A549 (cell line): ENCODE results near the gene ANO6. TPM values are rescaled to one million over a fixed set of nuclear protein-coding genes. Genes with fewer than 3 reads are reported as not detected.

Experiments
- ATAC-seq, 2 experiments: fragments of 200-7000 bp in 1 of 2; fragments of >200 bp in 1 of 2; cut with Nextera tagmentation in 1 of 2; cut with Tn5 transposase in 1 of 2; 3 replicates each; pipeline versions ENCODE4 v1.8.0 to v1.9.1; 2018 to 2020; ENCODE audit warnings: mild to moderate bottlenecking in 1 of 2, moderate library complexity in 1 of 2
- CTCF ChIA-PET: fragments of 300-600 bp; sonication (Branson Sonifier 250); formaldehyde crosslinking; extraction: SDS; loops from one replicate; lab custom pipeline; 2021; ENCODE audit warnings: antibody characterized with exemption, inconsistent platforms; lab: Yijun Ruan, JAX
- POLR2A ChIA-PET: fragments of 350-600 bp; formaldehyde crosslinking; extraction: SDS; loops from one replicate; lab custom pipeline; 2021; ENCODE audit warnings: antibody characterized with exemption, inconsistent platforms; lab: Yijun Ruan, JAX
- DNase-seq, 2 experiments: peaks; one replicate each; pipeline versions ENCODE4 v3.0.0 to v3.0.0-alpha.2; 2011 to 2016; ENCODE audit warnings: low read depth in 1 of 2, low spot score in 1 of 2
- FAIRE-seq: peaks from 2 replicates; lab custom pipeline; 2011; peaks lifted over from hg19 to GRCh38; lab: Jason Lieb, UNC
- H3K27ac ChIP-seq, 2 experiments: fragments of >200 bp; sonication (Bioruptor Twin); formaldehyde crosslinking; 3 replicates each; pipeline ENCODE4 v1.5.1; 2016 to 2017
- H3K4me1 ChIP-seq: fragments of >200 bp; sonication (Bioruptor Twin); formaldehyde crosslinking; 3 replicates; pipeline ENCODE4 v1.6.1; 2016
- H3K4me2 ChIP-seq: fragments of >200 bp; sonication (Bioruptor Twin); formaldehyde crosslinking; 3 replicates; pipeline ENCODE4 v1.6.1; 2016
- H3K4me3 ChIP-seq: fragments of >200 bp; sonication (Bioruptor Twin); formaldehyde crosslinking; 3 replicates; pipeline ENCODE4 v1.5.1; 2016
- H3K9me3 ChIP-seq: fragments of >200 bp; sonication (Bioruptor Twin); formaldehyde crosslinking; 3 replicates; pipeline ENCODE4 v1.6.1; 2016
- CBX2 ChIP-seq: fragments of 200-600 bp; sonication (generic); IDR thresholded peaks from 2 replicates; pipeline ENCODE4 v1.6.1; 2016; ENCODE audit warnings: low read depth, mild to moderate bottlenecking, borderline replicate concordance
- CBX8 ChIP-seq: fragments of 200-600 bp; sonication (generic); IDR thresholded peaks from 2 replicates; pipeline ENCODE4 v1.6.1; 2016
- CHD4 ChIP-seq: fragments of 200-600 bp; sonication (generic); IDR thresholded peaks from 2 replicates; pipeline ENCODE4 v1.6.1; 2016; ENCODE audit warnings: antibody characterized with exemption, mild to moderate bottlenecking, borderline replicate concordance
- CTCF ChIP-seq: fragments of >200 bp; sonication (Bioruptor Twin); formaldehyde crosslinking; IDR thresholded peaks from 3 replicates; pipeline ENCODE4 v1.5.1; 2016
- ESRRA ChIP-seq: fragments of 150-350 bp; IDR thresholded peaks from 2 replicates; pipeline ENCODE4 v1.6.1; 2014; ENCODE audit warnings: mild to moderate bottlenecking, low read length, borderline replicate concordance
- GATA3 ChIP-seq: IDR thresholded peaks from 2 replicates; pipeline ENCODE4 v1.6.1; 2012; ENCODE audit warnings: borderline replicate concordance
- HDAC2 ChIP-seq: fragments of 200-600 bp; sonication (generic); IDR thresholded peaks from 2 replicates; pipeline ENCODE4 v1.6.1; 2016
- HES2 ChIP-seq: fragments of >200 bp; sonication (Bioruptor Twin); formaldehyde crosslinking; IDR thresholded peaks from 2 replicates; pipeline ENCODE4 v1.6.1; 2016
- HEYL ChIP-seq: fragments of 250-450 bp; sonication (Bioruptor Pico); IDR thresholded peaks from 2 replicates; pipeline ENCODE4 v1.8.0; 2021; ENCODE audit warnings: mild to moderate bottlenecking, moderate library complexity
- HMGXB4 ChIP-seq: fragments of 250-450 bp; sonication (Bioruptor Pico); IDR thresholded peaks from 2 replicates; pipeline ENCODE4 v1.5.0; 2021; ENCODE audit warnings: mild to moderate bottlenecking, moderate library complexity, borderline replicate concordance
- HOXB13 ChIP-seq: fragments of 250-450 bp; sonication (Bioruptor Pico); IDR thresholded peaks from 2 replicates; pipeline ENCODE4 v1.5.0; 2020; ENCODE audit warnings: low read depth, mild to moderate bottlenecking, moderate library complexity
- HOXB5 ChIP-seq: fragments of 250-450 bp; sonication (Bioruptor Pico); IDR thresholded peaks from 2 replicates; pipeline ENCODE4 v1.5.0; 2020; ENCODE audit warnings: mild to moderate bottlenecking, moderate library complexity
- JUN ChIP-seq, 2 experiments: fragments of >200 bp; sonication (Bioruptor Twin); formaldehyde crosslinking; IDR thresholded peaks; 2 replicates in 1 of 2; 3 replicates in 1 of 2; pipeline ENCODE4 v1.6.1; 2016 to 2017
- JUNB ChIP-seq: fragments of >200 bp; sonication (Bioruptor Twin); formaldehyde crosslinking; IDR thresholded peaks from 2 replicates; pipeline ENCODE4 v1.6.1; 2016
- MAZ ChIP-seq: fragments of 150-350 bp; IDR thresholded peaks from 2 replicates; pipeline ENCODE4 v1.6.1; 2014; ENCODE audit warnings: antibody characterized with exemption, low read depth, low read length, borderline replicate concordance
- NPAS2 ChIP-seq: fragments of 250-450 bp; sonication (Bioruptor Pico); IDR thresholded peaks from 2 replicates; pipeline ENCODE4 v1.8.0; 2022; ENCODE audit warnings: mild to moderate bottlenecking, moderate library complexity, borderline replicate concordance
- NR3C1 ChIP-seq: fragments of >200 bp; sonication (Bioruptor Twin); formaldehyde crosslinking; IDR thresholded peaks from 3 replicates; pipeline ENCODE4 v1.6.1; 2017
- PBX3 ChIP-seq: IDR thresholded peaks from 2 replicates; pipeline ENCODE4 v1.6.1; 2012
- PHF8 ChIP-seq: fragments of 200-600 bp; sonication (generic); IDR thresholded peaks from 2 replicates; pipeline ENCODE4 v1.6.1; 2016; ENCODE audit warnings: low read depth, mild to moderate bottlenecking, antibody characterized with exemption, moderate library complexity, borderline replicate concordance
- POLR2A ChIP-seq: IDR thresholded peaks from 2 replicates; pipeline ENCODE4 v1.6.1; 2012; ENCODE audit warnings: mild to moderate bottlenecking, low read length
- RAD21 ChIP-seq, 2 experiments: fragments of >200 bp in 1 of 2; sonication (Bioruptor Twin) in 1 of 2; formaldehyde crosslinking in 1 of 2; IDR thresholded peaks in 1 of 2; conservative IDR thresholded peaks in 1 of 2; 2 replicates in 1 of 2; 3 replicates in 1 of 2; pipeline ENCODE4 v1.6.1; 2012 to 2018; ENCODE audit warnings: inconsistent platforms in 1 of 2
- RFX5 ChIP-seq: fragments of 450-650 bp; IDR thresholded peaks from 2 replicates; pipeline ENCODE4 v1.7.1; 2014; ENCODE audit warnings: antibody characterized with exemption, mild to moderate bottlenecking, moderate library complexity
- RNF2 ChIP-seq: fragments of 200-600 bp; sonication (generic); IDR thresholded peaks from 2 replicates; pipeline ENCODE4 v1.6.1; 2016; ENCODE audit warnings: low read depth, mild to moderate bottlenecking, antibody characterized with exemption, moderate library complexity, borderline replicate concordance
- ZNF302 ChIP-seq: fragments of 250-450 bp; sonication (Bioruptor Pico); IDR thresholded peaks from 2 replicates; pipeline ENCODE4 v1.9.0; 2021; ENCODE audit warnings: inconsistent platforms, mild to moderate bottlenecking, moderate library complexity
- WGBS: methylation state at CpG from one replicate; pipeline ENCODE4 v1.1.6; 2017; ENCODE audit errors: missing lambda C conversion rate; 5-methylcytosine and 5-hydroxymethylcytosine counted together
- polyA plus RNA-seq, 4 experiments: library from polyadenylated mRNA; depleted of rRNA in 3 of 4; stranded (reverse); fragments of >200 nt; fragmentation: RNase III in 1 of 4; extraction: RNeasy Plus Mini Kit Qiagen cat#74134 plus additional on column Dnase treatment in 1 of 4; gene quantifications; 2 replicates in 3 of 4; 3 replicates in 1 of 4; pipeline ENCODE4 v1.2.3, GENCODE V29; 2011 to 2017

ANO6 gene
- polyA plus RNA-seq, 2 of the 4 experiments (the other 2 are of a cell fraction) = 41.7 to 80.0 TPM

- TF ChIP-seq NPAS2 (CRISPR knock-in tag) (no peak), ZNF302 (no peak), JUN (IDR thresholded peaks at IDR 0.05) (no peak), NR3C1 (no peak), PBX3 (no peak), RFX5 (no peak)
Observed at GRCh38 chr12:45214071-45214470, 1.8 kb upstream of the ANO6 start (continued).

GRCh38 chr12:45214749-45215418, 1.0 kb upstream of the ANO6 start:
- DNase-seq = no peak
- POLR2A ChIA-PET = interaction anchor here (0.5 to 3.6 kb wide), 11 partner anchors 14 to 513 kb away, joined by 3 to 40 read pairs (median 3); partner anchors contain the start of gene ARID2
- CTCF ChIA-PET = interaction anchor here (0.8 to 5.2 kb wide), 31 partner anchors 11 to 515 kb away, joined by 3 to 31 read pairs (median 5); partner anchors contain the start of gene ARID2
- no peak for FAIRE-seq
- peaks cover 28% of the 10 kb centered on the region for H3K4me1 ChIP-seq
- peak overlapping the region; percentile 84 for H3K4me2 ChIP-seq
- TF ChIP-seq RAD21 (conservative IDR thresholded peaks at IDR 0.05 in 1 of 2, IDR thresholded peaks at IDR 0.05 in 1 of 2) = peak in 1 of 2 experiments; percentile 28; a peak in 1 of 5 replicates
- TF ChIP-seq NR3C1 = no peak
- ATAC-seq = no peak
- 16% methylated on average over 11 of the region's 11 CpGs for WGBS
- no peaks in the 10 kb centered on the region for H3K9me3 ChIP-seq
- H3K4me3 ChIP-seq = peak overlapping the region; percentile 89
- H3K27ac ChIP-seq = peak overlapping the region; percentile 95 to 100

GRCh38 chr12:45216230-45216982, 511 bp downstream of the ANO6 start:
- POLR2A ChIA-PET = interaction anchor here (1.0 to 3.6 kb wide), 9 partner anchors 13 to 512 kb away, joined by 3 to 40 read pairs (median 6); partner anchors contain the start of gene ARID2
- DNase-seq = peak; percentile 54 to 59
- WGBS = under 1% methylated on average over 42 of the region's 70 CpGs

More at GRCh38 chr12:45216230-45216982, 511 bp downstream of the ANO6 start:
- no peak for FAIRE-seq
- peak overlapping the region; percentile 89 for H3K4me3 ChIP-seq
- H3K4me2 ChIP-seq = peak overlapping the region; percentile 84
- ATAC-seq = peak; percentile 57 to 66
- CTCF ChIA-PET = interaction anchor here (0.9 to 5.2 kb wide), 20 partner anchors 9 to 514 kb away, joined by 3 to 31 read pairs (median 7); partner anchors contain the start of gene ARID2
- H3K9me3 ChIP-seq = no peaks in the 10 kb centered on the region
- no peak for TF ChIP-seq HES2
- peak in 1 of 2 experiments; percentile 17; a peak in 3 of 5 replicates for TF ChIP-seq RAD21 (conservative IDR thresholded peaks at IDR 0.05 in 1 of 2, IDR thresholded peaks at IDR 0.05 in 1 of 2)
- TF ChIP-seq GATA3 = no peak
- no peak for TF ChIP-seq HOXB13 (CRISPR knock-in tag)
- TF ChIP-seq CBX8 = no peak
- peak; percentile 24 for TF ChIP-seq CTCF
- no peak for TF ChIP-seq POLR2A
- no peak for TF ChIP-seq MAZ
- TF ChIP-seq CBX2 = no peak
- no peak for TF ChIP-seq CHD4
- TF ChIP-seq HDAC2 = peak; percentile 27; the same call in 1 of the 2 replicates
- TF ChIP-seq RNF2 = no peak
- TF ChIP-seq ESRRA = no peak
- TF ChIP-seq HOXB5 = no peak
- TF ChIP-seq HMGXB4 (CRISPR knock-in tag) = no peak
- no peak for TF ChIP-seq JUNB
- TF ChIP-seq NPAS2 (CRISPR knock-in tag) = no peak
- TF ChIP-seq PHF8 = 0 out of 2 replicates have a peak, but pooled peaks have one; percentile 47
- TF ChIP-seq HEYL (CRISPR knock-in tag) = no peak
- H3K27ac ChIP-seq = peak overlapping the region; percentile 95 to 100
- H3K4me1 ChIP-seq = peaks cover 37% of the 10 kb centered on the region
